ENCODE data around the gene CCDC12.

GRCh38 chr3:46917257-46917656 lies 59.3 kb downstream of the CCDC12 start:
- no peak for TF ChIP-seq SUZ12 (IDR thresholded peaks at IDR 0.05; ENCODE audit: extremely low read depth, insufficient read depth, insufficient read length)
- no peak for TF ChIP-seq YY1 (IDR thresholded peaks at IDR 0.05; ENCODE audit: insufficient read depth, insufficient read length)

All from NT2/D1 (cell line).